Measurements from ENCODE around the gene LPIN1.

DNA sequence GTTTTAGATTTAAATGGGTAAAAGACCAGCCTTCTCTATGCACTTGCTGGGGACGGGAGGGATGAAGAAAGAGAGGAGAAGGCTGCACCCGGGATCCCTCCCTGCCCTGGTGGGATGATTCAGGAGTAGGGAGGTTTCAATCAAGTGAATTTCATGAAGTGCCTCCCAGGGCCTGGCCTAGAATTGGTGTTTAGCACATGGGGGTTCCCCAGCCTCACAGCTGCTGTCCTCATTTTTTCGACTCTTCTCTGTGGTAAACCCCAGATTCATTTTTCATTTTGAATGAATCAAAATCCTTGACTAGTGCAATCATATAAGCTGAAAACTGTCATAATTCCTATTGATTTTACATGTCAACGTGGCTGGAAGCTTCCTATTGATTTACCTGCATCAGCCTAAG lies 81.1 kb downstream of the LPIN1 start:
- TF ChIP-seq, protein P1, sequence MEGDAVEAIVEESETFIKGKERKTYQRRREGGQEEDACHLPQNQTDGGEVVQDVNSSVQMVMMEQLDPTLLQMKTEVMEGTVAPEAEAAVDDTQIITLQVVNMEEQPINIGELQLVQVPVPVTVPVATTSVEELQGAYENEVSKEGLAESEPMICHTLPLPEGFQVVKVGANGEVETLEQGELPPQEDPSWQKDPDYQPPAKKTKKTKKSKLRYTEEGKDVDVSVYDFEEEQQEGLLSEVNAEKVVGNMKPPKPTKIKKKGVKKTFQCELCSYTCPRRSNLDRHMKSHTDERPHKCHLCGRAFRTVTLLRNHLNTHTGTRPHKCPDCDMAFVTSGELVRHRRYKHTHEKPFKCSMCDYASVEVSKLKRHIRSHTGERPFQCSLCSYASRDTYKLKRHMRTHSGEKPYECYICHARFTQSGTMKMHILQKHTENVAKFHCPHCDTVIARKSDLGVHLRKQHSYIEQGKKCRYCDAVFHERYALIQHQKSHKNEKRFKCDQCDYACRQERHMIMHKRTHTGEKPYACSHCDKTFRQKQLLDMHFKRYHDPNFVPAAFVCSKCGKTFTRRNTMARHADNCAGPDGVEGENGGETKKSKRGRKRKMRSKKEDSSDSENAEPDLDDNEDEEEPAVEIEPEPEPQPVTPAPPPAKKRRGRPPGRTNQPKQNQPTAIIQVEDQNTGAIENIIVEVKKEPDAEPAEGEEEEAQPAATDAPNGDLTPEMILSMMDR (conservative IDR thresholded peaks at IDR 0.05 in 1 of 2, IDR thresholded peaks at IDR 0.05 in 1 of 2; ENCODE audit: extremely low read depth in 1 of 2, insufficient read depth in 1 of 2, low read depth in 1 of 2, low read length in 2 of 2) = no peak
- TF ChIP-seq EZH2 (IDR thresholded peaks at IDR 0.05; ENCODE audit: borderline replicate concordance, low read length) = no peak

Data from mammary epithelial cell (primary cell).